CD14-positive monocyte (primary cell): Measurements from ENCODE around the gene SBK2. TPM values are rescaled to one million over a fixed set of nuclear protein-coding genes. Genes with fewer than 3 reads are reported as not detected.
A peak's percentile ranks its signal among the peaks of the same experiment; 100 is the strongest.

Experiments
- DNase-seq, 3 donors: peaks; one replicate each; pipeline ENCODE4 v3.0.0-alpha.2; 2011 to 2022
- H2AFZ ChIP-seq: 2 replicates; pipeline ENCODE4 v1.6.0; 2012; ENCODE audit warnings: mild to moderate bottlenecking, low read depth, low read length, inconsistent platforms; ENCODE audit not compliant: insufficient read depth, poor library complexity, severe bottlenecking
- H3K27ac ChIP-seq, 2 donors: 1 replicate in 1 of 2; 2 replicates in 1 of 2; pipeline ENCODE4 v1.5.1; 2012 to 2013; ENCODE audit warnings: low read length in 2 of 2, control low read depth in 1 of 2, inconsistent platforms in 1 of 2, low read depth in 1 of 2, mild to moderate bottlenecking in 1 of 2
- H3K27me3 ChIP-seq, 2 donors: one replicate each; pipeline versions ENCODE4 v1.6.0 to v1.6.1; 2011 to 2013; ENCODE audit warnings: low read length in 2 of 2; ENCODE audit not compliant: control insufficient read depth in 2 of 2, insufficient read depth in 2 of 2
- H3K36me3 ChIP-seq, 2 donors: replicated peaks in 1 of 2; 1 replicate in 1 of 2; 2 replicates in 1 of 2; pipeline versions ENCODE4 v1.5.1 to v1.6.1; 2012 to 2013; ENCODE audit warnings: low read length in 2 of 2, control low read depth in 1 of 2, inconsistent platforms in 1 of 2, mild to moderate bottlenecking in 1 of 2; ENCODE audit not compliant: insufficient read depth in 2 of 2, control insufficient read depth in 1 of 2
- H3K4me1 ChIP-seq, 2 donors: 1 replicate in 1 of 2; 2 replicates in 1 of 2; pipeline versions ENCODE4 v1.5.1 to v1.6.1; 2012 to 2013; ENCODE audit warnings: low read length in 2 of 2, control low read depth in 1 of 2, inconsistent platforms in 1 of 2, mild to moderate bottlenecking in 1 of 2, moderate library complexity in 1 of 2; ENCODE audit not compliant: insufficient read depth in 2 of 2, control insufficient read depth in 1 of 2
- H3K4me2 ChIP-seq: replicated peaks from 2 replicates; pipeline ENCODE3; 2012; ENCODE audit warnings: low read length, moderate library complexity, mild to moderate bottlenecking; ENCODE audit not compliant: poor library complexity, severe bottlenecking; ENCODE audit errors: extremely low read depth
- H3K4me3 ChIP-seq, 3 experiments: fragments of 200-600 bp in 1 of 3; sonication (generic) in 1 of 3; replicated peaks in 1 of 3; 1 replicate in 2 of 3; 2 replicates in 1 of 3; pipeline ENCODE4 v1.5.1; 2011 to 2013; ENCODE audit warnings: low read length in 3 of 3, mild to moderate bottlenecking in 3 of 3, control low read depth in 2 of 3, low read depth in 2 of 3, inconsistent platforms in 1 of 3, moderate library complexity in 1 of 3
- H3K79me2 ChIP-seq: 2 replicates; pipeline ENCODE4 v1.6.0; 2012; ENCODE audit warnings: mild to moderate bottlenecking, control low read depth, inconsistent platforms, low read length, moderate library complexity; ENCODE audit not compliant: insufficient read depth
- H3K9ac ChIP-seq: 2 replicates; pipeline ENCODE4 v1.6.0; 2017; ENCODE audit warnings: low read length, mild to moderate bottlenecking; ENCODE audit not compliant: insufficient read depth, poor library complexity, severe bottlenecking
- H3K9me3 ChIP-seq, 2 donors: replicated peaks in 1 of 2; 1 replicate in 1 of 2; 2 replicates in 1 of 2; pipeline versions ENCODE4 v1.5.1 to v1.6.1; 2012 to 2013; ENCODE audit warnings: low read length in 2 of 2, control low read depth in 1 of 2; ENCODE audit not compliant: control insufficient read depth in 1 of 2, insufficient read depth in 1 of 2
- H4K20me1 ChIP-seq: 2 replicates; pipeline ENCODE4 v1.6.0; 2012; ENCODE audit warnings: mild to moderate bottlenecking, low read length, control low read depth, moderate library complexity; ENCODE audit not compliant: insufficient read depth
- H3K27ac Mint-ChIP-seq, 7 donors: one replicate each; pipeline ENCODE4 v1.8.0; 2020; ENCODE audit warnings: mild to moderate bottlenecking in 7 of 7, mixed read lengths in 7 of 7, moderate library complexity in 6 of 7, inconsistent platforms in 2 of 7
- H3K27me3 Mint-ChIP-seq, 3 donors: one replicate each; pipeline ENCODE4 v1.8.0; 2021 to 2022; ENCODE audit warnings: low read depth in 3 of 3, mild to moderate bottlenecking in 3 of 3, mixed read lengths in 3 of 3, moderate library complexity in 3 of 3, inconsistent platforms in 1 of 3
- H3K36me3 Mint-ChIP-seq, 2 donors: one replicate each; pipeline ENCODE4 v1.8.0; 2020; ENCODE audit warnings: mixed read lengths in 2 of 2, inconsistent platforms in 1 of 2, mild to moderate bottlenecking in 1 of 2
- H3K4me1 Mint-ChIP-seq: one replicate; pipeline ENCODE4 v1.8.0; 2020; ENCODE audit warnings: mild to moderate bottlenecking, mixed read lengths
- H3K4me3 Mint-ChIP-seq, 2 donors: one replicate each; pipeline ENCODE4 v1.8.0; 2020; ENCODE audit warnings: mild to moderate bottlenecking in 2 of 2, mixed read lengths in 2 of 2, moderate library complexity in 1 of 2
- H3K9me3 Mint-ChIP-seq, 7 donors: one replicate each; pipeline ENCODE4 v1.8.0; 2020 to 2022; ENCODE audit warnings: mixed read lengths in 7 of 7, mild to moderate bottlenecking in 6 of 7, moderate library complexity in 6 of 7, inconsistent platforms in 2 of 7
- CTCF ChIP-seq: fragments of 200-600 bp; IDR thresholded peaks from one replicate; pipeline ENCODE4 v1.8.0; 2022; ENCODE audit warnings: antibody characterized with exemption, mild to moderate bottlenecking
- whole genome bisulfite sequencing: methylation state at CpG from one replicate; pipeline ENCODE4 v1.1.5; 2013; ENCODE audit warnings: missing lambda C conversion rate; ENCODE audit not compliant: insufficient coverage; 5-methylcytosine and 5-hydroxymethylcytosine counted together
- intact Hi-C, 2 donors: fragments of 100-400 bp; cut with micrococcal nuclease; formaldehyde crosslinking; loops; one replicate each; pipeline versions ENCODE4 v1.15.0 to v1.15.1; 2023
- polyA plus RNA-seq, 3 donors: library from polyadenylated mRNA; depleted of rRNA in 1 of 3; unstranded in 2 of 3; stranded (reverse) in 1 of 3; fragments of 300-500 nt in 2 of 3; fragments of >200 nt in 1 of 3; fragmentation: Illumina TruSeq in 2 of 3; gene quantifications; 1 replicate in 2 of 3; 2 replicates in 1 of 3; pipeline ENCODE4 v1.2.3, GENCODE V29; 2012 to 2021

Gene SBK2
- polyA plus RNA-seq, 3 donors = not detected

GRCh38 chr19:55581823-55582223, 44.9 kb upstream of the SBK2 start:
- H3K27ac Mint-ChIP-seq = no peak overlapping the region
- Histone ChIP-seq H3K4me3 (no peak overlapping the region), H3K4me1 (peaks cover 19 to 36% of the 10 kb centered on the region in 2 donors), H3K4me2 (no peak overlapping the region), H3K79me2 (no peaks in the 10 kb centered on the region), H3K27me3 (peaks cover 9 to 25% of the 10 kb centered on the region in 2 donors), H2AFZ (peak overlapping the region; percentile 96), H3K36me3 (peaks cover 0 to 2% of the 10 kb centered on the region in 2 donors), H3K27ac (no peak overlapping the region), H3K9ac (no peak overlapping the region), H3K9me3 (no peaks in the 10 kb centered on the region), H4K20me1 (no peaks in the 10 kb centered on the region)
- peaks cover 22 to 27% (median 27%) of the 10 kb centered on the region in 3 donors for H3K27me3 Mint-ChIP-seq
- no peak for TF ChIP-seq CTCF
- H3K36me3 Mint-ChIP-seq = peaks cover 3 to 9% of the 10 kb centered on the region in 2 donors
- no peak overlapping the region for H3K4me3 Mint-ChIP-seq
- H3K4me1 Mint-ChIP-seq = peaks cover 32% of the 10 kb centered on the region
- intact Hi-C loops = loop anchor here in 1 of 2 donors (5.0 kb wide), 1 partner anchor 50 kb away; no protein-coding TSS in a partner anchor
- peaks cover 0 to 8% (median 2%) of the 10 kb centered on the region in 7 donors for H3K9me3 Mint-ChIP-seq
- WGBS = 74% methylated on average over 6 of the region's 6 CpGs
- no peak for DNase-seq

- DNase-seq = no peak
- peaks cover 17 to 31% of the 10 kb centered on the region in 2 donors for H3K4me1 ChIP-seq
- peaks cover 18 to 22% (median 22%) of the 10 kb centered on the region in 3 donors for H3K27me3 Mint-ChIP-seq
- no peaks in the 10 kb centered on the region for H3K9me3 ChIP-seq
- H3K4me2 ChIP-seq = peak overlapping the region; percentile 77
- no peaks in the 10 kb centered on the region for H3K79me2 ChIP-seq
- peak overlapping the region; percentile 96 for H2AFZ ChIP-seq
- WGBS = 51% methylated on average over 9 of the region's 12 CpGs
- H3K27ac Mint-ChIP-seq = peak overlapping the region in 6 of 7 donors; percentile 6 to 66 (median 20)
- H3K36me3 ChIP-seq = peaks cover 0 to 2% of the 10 kb centered on the region in 2 donors
- peak overlapping the region; percentile 82 to 88 for H3K4me3 Mint-ChIP-seq
- TF ChIP-seq CTCF = no peak
- H3K4me1 Mint-ChIP-seq = peaks cover 28% of the 10 kb centered on the region
- intact Hi-C loops = loop anchor here in 1 of 2 donors (5.0 kb wide), 1 partner anchor 51 kb away; no protein-coding TSS in a partner anchor
- H3K9me3 Mint-ChIP-seq = peaks cover 0 to 8% (median 1%) of the 10 kb centered on the region in 7 donors
- H3K27me3 ChIP-seq = peaks cover 8 to 20% of the 10 kb centered on the region in 2 donors
- peak overlapping the region in 1 of 2 donors; percentile 66 for H3K27ac ChIP-seq
- no peaks in the 10 kb centered on the region for H4K20me1 ChIP-seq
- H3K9ac ChIP-seq = peak overlapping the region; percentile 75
- H3K4me3 ChIP-seq = peak overlapping the region; percentile 71 to 84 (median 79)
- peaks cover 3 to 10% of the 10 kb centered on the region in 2 donors for H3K36me3 Mint-ChIP-seq
Observed at GRCh38 chr19:55581145-55581822, 44.4 kb upstream of the SBK2 start.
